Mesodermal cell (in vitro differentiated cells): ENCODE data around the gene FAM72C.
"Not testable (repeated sequence)": the region's sequence is repeated elsewhere in the genome, so short reads cannot be mapped to it uniquely, and the experiment has no call there.

Source experiments
- H3K27ac ChIP-seq: 2 replicates; pipeline ENCODE4 v1.7.0; 2013; ENCODE audit warnings: mild to moderate bottlenecking, low read depth, low read length, moderate library complexity; ENCODE audit not compliant: severe bottlenecking
- H3K36me3 ChIP-seq: 2 replicates; pipeline ENCODE4 v1.7.1; 2013; ENCODE audit warnings: mild to moderate bottlenecking, low read length, moderate library complexity; ENCODE audit not compliant: control insufficient read depth, insufficient read depth
- H3K4me1 ChIP-seq: one replicate; pipeline ENCODE4 v1.7.1; 2013; ENCODE audit warnings: mild to moderate bottlenecking, low read length; ENCODE audit not compliant: insufficient read depth, control insufficient read depth, poor library complexity, severe bottlenecking
- H3K4me3 ChIP-seq: 2 replicates; pipeline ENCODE4 v1.7.0; 2013; ENCODE audit warnings: low read length, control low read depth, mild to moderate bottlenecking; ENCODE audit not compliant: insufficient read depth, poor library complexity, severe bottlenecking; ENCODE audit errors: extremely low read depth
- H3K9me3 ChIP-seq: 2 replicates; pipeline ENCODE4 v1.7.1; 2013; ENCODE audit warnings: mild to moderate bottlenecking, low read length, moderate library complexity; ENCODE audit not compliant: control insufficient read depth
- WGBS, 2 experiments: methylation state at CpG; one replicate each; pipeline ENCODE4 v1.1.5; 2013; ENCODE audit warnings: missing lambda C conversion rate in 2 of 2; ENCODE audit not compliant: insufficient coverage in 2 of 2; 5-methylcytosine and 5-hydroxymethylcytosine counted together

The FAM72C gene

GRCh38 chr1:144002141-144002881 lies 30.5 kb upstream of the FAM72C start:
- not testable (repeated sequence) for H3K36me3 ChIP-seq, H3K4me3 ChIP-seq, H3K4me1 ChIP-seq, H3K27ac ChIP-seq, H3K9me3 ChIP-seq
- no CpG with 5 or more reads among the region's 7 CpGs for WGBS, 2 experiments

- H3K36me3 ChIP-seq, H3K9me3 ChIP-seq, H3K4me3 ChIP-seq, H3K4me1 ChIP-seq, H3K27ac ChIP-seq: not testable (repeated sequence)
- no CpG with 5 or more reads among the region's 8 CpGs for WGBS, 2 experiments
Measured at GRCh38 chr1:144001077-144001476, 29.3 kb upstream of the FAM72C start.

- not testable (repeated sequence) for H3K9me3 ChIP-seq, H3K36me3 ChIP-seq, H3K4me3 ChIP-seq, H3K27ac ChIP-seq, H3K4me1 ChIP-seq
- no CpG with 5 or more reads among the region's 6 CpGs for WGBS, 2 experiments
Measured at GRCh38 chr1:143996020-143996419, 24.2 kb upstream of the FAM72C start.

- not testable (repeated sequence) for H3K4me1 ChIP-seq, H3K36me3 ChIP-seq, H3K27ac ChIP-seq, H3K4me3 ChIP-seq, H3K9me3 ChIP-seq
- no CpG with 5 or more reads among the region's 7 CpGs for WGBS, 2 experiments
Measured at GRCh38 chr1:143993301-143993907, 21.6 kb upstream of the FAM72C start.

- H3K4me3 ChIP-seq, H3K4me1 ChIP-seq, H3K36me3 ChIP-seq, H3K9me3 ChIP-seq, H3K27ac ChIP-seq: not testable (repeated sequence)
- no CpG with 5 or more reads among the region's 4 CpGs for WGBS, 2 experiments
Measured at GRCh38 chr1:143990699-143991098, 18.9 kb upstream of the FAM72C start.

GRCh38 chr1:143989719-143990118 lies 17.9 kb upstream of the FAM72C start:
- H3K4me1 ChIP-seq, H3K36me3 ChIP-seq, H3K4me3 ChIP-seq, H3K27ac ChIP-seq, H3K9me3 ChIP-seq: not testable (repeated sequence)
- no CpG with 5 or more reads among the region's 1 CpG for WGBS, 2 experiments

GRCh38 chr1:143989427-143989712 lies 17.6 kb upstream of the FAM72C start:
- not testable (repeated sequence) for H3K9me3 ChIP-seq, H3K4me1 ChIP-seq, H3K36me3 ChIP-seq, H3K27ac ChIP-seq, H3K4me3 ChIP-seq
- no CpG with 5 or more reads among the region's 4 CpGs for WGBS, 2 experiments

GRCh38 chr1:143988602-143989426 lies 17.0 kb upstream of the FAM72C start:
- not testable (repeated sequence) for H3K4me1 ChIP-seq, H3K27ac ChIP-seq, H3K4me3 ChIP-seq, H3K36me3 ChIP-seq, H3K9me3 ChIP-seq
- no CpG with 5 or more reads among the region's 10 CpGs for WGBS, 2 experiments

GRCh38 chr1:143987868-143988267 lies 16.1 kb upstream of the FAM72C start:
- no CpG with 5 or more reads among the region's 1 CpG for WGBS, 2 experiments

GRCh38 chr1:143984721-143985473 lies 13.1 kb upstream of the FAM72C start:
- not testable (repeated sequence) for H3K4me3 ChIP-seq, H3K36me3 ChIP-seq, H3K4me1 ChIP-seq, H3K27ac ChIP-seq, H3K9me3 ChIP-seq
- no CpG with 5 or more reads among the region's 7 CpGs for WGBS, 2 experiments

More at GRCh38 chr1:143987868-143988267, 16.1 kb upstream of the FAM72C start:
- H3K36me3 ChIP-seq, H3K9me3 ChIP-seq, H3K27ac ChIP-seq, H3K4me3 ChIP-seq, H3K4me1 ChIP-seq: not testable (repeated sequence)
